GM21360 (cell line): ENCODE data around the gene SPEM1.

Source experiments
- ATAC-seq: cut with Tn5 transposase; IDR thresholded peaks from one replicate; pipeline ENCODE4 v1.9.1; 2021; ENCODE audit warnings: mild to moderate bottlenecking, moderate library complexity; ENCODE audit not compliant: unreplicated experiment

Gene SPEM1

GRCh38 chr17:7439462-7440112 is 19.5 kb downstream of the SPEM1 start, which contains the start of gene FGF11:
Gene FGF11 (plus strand): TSS chr17:7439512. CDS start chr17:7439621, 109 bp downstream.
- ATAC-seq: no peak

GRCh38 chr17:7440113-7440833 is 20.1 kb downstream of the SPEM1 start:
- ATAC-seq: no peak

GRCh38 chr17:7440834-7441195 is 20.7 kb downstream of the SPEM1 start:
- ATAC-seq: no peak

- ATAC-seq: no peak
Measured at GRCh38 chr17:7441266-7441665, 21.1 kb downstream of the SPEM1 start.

- ATAC-seq: no peak
Measured at GRCh38 chr17:7442142-7442541, 22.0 kb downstream of the SPEM1 start.

GRCh38 chr17:7443499-7444485 is 23.7 kb downstream of the SPEM1 start:
- ATAC-seq: no peak

- ATAC-seq: no peak
Measured at GRCh38 chr17:7444682-7445618, 24.8 kb downstream of the SPEM1 start, which contains the start of gene CHRNB1. Gene CHRNB1 (plus strand): TSS chr17:7445061. CDS start chr17:7445128, 67 bp downstream.

GRCh38 chr17:7445619-7445968 is 25.5 kb downstream of the SPEM1 start:
- no peak for ATAC-seq

- no peak for ATAC-seq
Measured at GRCh38 chr17:7448461-7448860, 28.3 kb downstream of the SPEM1 start.

- no peak for ATAC-seq
Measured at GRCh38 chr17:7459961-7460545, 39.9 kb downstream of the SPEM1 start.

GRCh38 chr17:7460850-7461660 is 40.9 kb downstream of the SPEM1 start:
- no peak for ATAC-seq

GRCh38 chr17:7462474-7463371 is 42.6 kb downstream of the SPEM1 start:
- no peak for ATAC-seq

- no peak for ATAC-seq
Measured at GRCh38 chr17:7463372-7463846, 43.3 kb downstream of the SPEM1 start.

- no peak for ATAC-seq
Measured at GRCh38 chr17:7464081-7464480, 44.0 kb downstream of the SPEM1 start.

GRCh38 chr17:7465597-7466275 is 45.6 kb downstream of the SPEM1 start:
- ATAC-seq: no peak

- no peak for ATAC-seq
Measured at GRCh38 chr17:7466318-7466638, 46.2 kb downstream of the SPEM1 start.

- no peak for ATAC-seq
Measured at GRCh38 chr17:7466639-7467341, 46.7 kb downstream of the SPEM1 start.
